Activated naive CD4-positive, alpha-beta T cell treated with anti-CD3 and anti-CD28 coated beads for 36 hours (primary cell): ENCODE measurements around the gene CA5A. TPM values are rescaled to one million over a fixed set of nuclear protein-coding genes. Genes with fewer than 3 reads are reported as not detected.

ENCODE experiments used
- CTCF ChIA-PET: fragments of 350-600 bp; sonication (Branson Sonifier 250); formaldehyde crosslinking; loops from one replicate; lab custom pipeline; 2021; ENCODE audit warnings: antibody characterized with exemption; lab: Charles Lee
- DNase-seq: peaks from one replicate; pipeline ENCODE4 v3.0.0-alpha.2; 2020
- H3K27ac Mint-ChIP-seq: one replicate; pipeline ENCODE4 v1.8.0; 2021; ENCODE audit warnings: mild to moderate bottlenecking, mixed read lengths
- H3K27me3 Mint-ChIP-seq: one replicate; pipeline ENCODE4 v1.8.0; 2021; ENCODE audit warnings: low read depth, mixed read lengths
- H3K36me3 Mint-ChIP-seq: one replicate; pipeline ENCODE4 v1.8.0; 2021; ENCODE audit warnings: low read depth, mixed read lengths
- H3K4me1 Mint-ChIP-seq: one replicate; pipeline ENCODE4 v1.8.0; 2021; ENCODE audit warnings: low read depth, mixed read lengths
- H3K4me3 Mint-ChIP-seq: one replicate; pipeline ENCODE4 v1.8.0; 2021; ENCODE audit warnings: mild to moderate bottlenecking, moderate library complexity, mixed read lengths
- H3K9me3 Mint-ChIP-seq: one replicate; pipeline ENCODE4 v1.8.0; 2021; ENCODE audit warnings: mixed read lengths
- intact Hi-C: fragments of 100-400 bp; cut with micrococcal nuclease; formaldehyde crosslinking; loops from one replicate; pipeline ENCODE4 v1.15.1; 2023
- total RNA-seq, 2 experiments: library from RNA; stranded (reverse); gene quantifications; one replicate each; pipeline ENCODE4 v1.2.3, GENCODE V29; 2021

Gene CA5A
- total RNA-seq, 2 experiments from 2014 or later = not detected

DNA sequence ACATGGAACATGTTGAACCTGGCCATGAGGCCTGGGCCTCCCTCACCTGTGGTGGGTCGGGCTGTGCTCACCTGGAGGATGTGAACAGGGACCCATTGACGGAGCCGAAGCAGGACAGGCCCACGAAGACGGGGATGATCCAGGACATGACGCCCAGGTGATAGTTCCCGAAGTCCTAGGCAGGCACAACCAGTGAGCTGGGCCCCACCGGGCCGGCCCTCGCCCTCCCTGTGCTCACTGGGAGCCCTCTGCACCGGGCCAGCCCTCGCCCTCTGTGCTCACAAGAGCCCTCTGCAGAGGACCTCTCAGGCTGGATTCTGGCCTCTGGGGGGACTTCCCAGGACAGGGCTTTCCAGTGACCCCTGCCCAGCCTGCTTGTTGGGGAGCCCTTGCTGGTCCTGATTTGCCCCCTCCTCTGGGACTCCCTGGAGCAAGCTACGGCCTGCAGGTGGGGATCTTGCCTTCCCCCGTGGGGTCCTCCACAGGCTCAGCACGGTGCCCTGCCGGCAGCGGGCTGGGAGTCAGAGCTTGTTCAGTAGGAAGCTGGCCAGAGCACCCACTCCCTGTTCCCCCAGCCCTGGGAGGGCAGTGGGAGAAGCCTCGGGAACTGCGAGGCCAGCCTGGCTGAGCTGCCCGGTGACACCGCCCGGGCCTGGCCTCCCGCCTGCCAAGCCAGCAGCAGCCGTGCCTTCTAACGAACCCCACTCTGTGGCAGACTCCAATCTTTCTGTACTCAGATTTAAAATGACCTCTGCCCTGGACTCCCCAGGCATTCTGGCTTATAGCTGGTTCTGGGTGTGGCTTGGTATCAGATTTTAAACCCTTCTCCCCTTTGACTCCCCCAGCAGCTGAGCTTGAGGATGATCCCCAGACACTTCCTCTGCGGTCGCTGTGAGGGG is 97.4 kb downstream of the CA5A start:
- CTCF ChIA-PET = interaction anchor here (0.6 to 4.2 kb wide), 5 partner anchors 11 to 109 kb away, joined by 3 to 24 read pairs (median 3); no protein-coding TSS in a partner anchor
- intact Hi-C loops = no loop called here
- no peaks in the 10 kb centered on the region for H3K9me3 Mint-ChIP-seq
- H3K27ac Mint-ChIP-seq = no peak overlapping the region
- H3K27me3 Mint-ChIP-seq = no peaks in the 10 kb centered on the region
- H3K4me1 Mint-ChIP-seq = peaks cover 6% of the 10 kb centered on the region
- no peak for DNase-seq
- no peak overlapping the region for H3K4me3 Mint-ChIP-seq
- H3K36me3 Mint-ChIP-seq = peaks cover 51% of the 10 kb centered on the region

Other genes with a start within 250 kb of the CA5A start
- gene KLHDC4, start 170.5 kb downstream of the CA5A start, total RNA-seq = 10 to 100 TPM; 56.2 to 62.4 TPM
- gene SLC7A5, start 67.0 kb downstream of the CA5A start, total RNA-seq = 100 to 1,000 TPM; 343 to 346 TPM
- 10 to 100 TPM; 35.1 to 38.6 TPM for gene BANP, start 14.9 kb upstream of the CA5A start, total RNA-seq